NCI-H226 (cell line): ENCODE measurements around the gene RBCK1.
"Not testable (repeated sequence)": the region's sequence is repeated elsewhere in the genome, so short reads cannot be mapped to it uniquely, and the experiment has no call there.

Experiments
- DNase-seq: peaks from one replicate; pipeline ENCODE4 v3.0.0-alpha.2; 2015

The RBCK1 gene

DNA sequence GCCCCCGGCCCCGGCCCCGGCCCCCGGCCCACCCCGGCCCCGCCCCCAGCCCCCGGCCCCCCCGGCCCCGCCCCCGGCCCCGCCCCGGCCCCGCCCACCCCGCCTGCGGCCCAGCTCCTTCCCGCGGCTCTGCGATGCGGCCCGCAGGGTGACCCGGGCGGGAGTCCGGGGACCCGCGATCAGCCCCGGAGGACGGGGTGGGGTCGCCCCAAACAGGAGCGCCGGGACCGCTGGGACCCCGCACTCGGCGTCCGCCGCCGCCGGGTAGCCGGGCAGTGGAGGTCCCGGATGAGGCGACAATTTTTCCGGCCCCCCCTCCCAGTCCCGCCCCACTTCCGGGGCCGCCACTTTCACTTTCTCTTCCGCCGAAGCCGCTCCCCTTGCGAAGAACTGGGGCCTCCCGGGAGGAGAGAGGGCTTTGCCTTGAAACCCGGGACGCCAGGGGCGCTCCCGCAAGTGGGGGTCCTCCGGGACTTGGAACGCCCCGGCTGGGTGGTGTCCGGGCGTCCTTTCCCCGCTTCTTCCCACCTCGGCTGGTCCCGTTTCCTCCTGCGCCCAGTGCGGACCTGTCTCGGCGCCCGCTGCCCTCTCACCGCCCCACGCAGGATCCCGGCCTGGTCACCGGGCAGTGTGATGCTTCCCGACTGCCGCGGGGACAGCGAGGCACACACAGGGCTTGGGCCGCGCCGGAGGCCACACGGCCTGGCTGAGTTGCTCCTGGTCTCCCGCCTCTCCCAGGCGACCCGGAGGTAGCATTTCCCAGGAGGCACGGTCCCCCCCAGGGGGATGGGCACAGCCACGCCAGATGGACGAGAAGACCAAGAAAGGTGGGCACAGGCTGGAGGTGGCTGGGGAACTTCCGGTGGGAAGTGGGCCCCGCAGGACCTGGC lies at the start of gene RBCK1:
Gene RBCK1 (plus strand): TSS at position 347 of the 890 bp plus-strand sequence. CDS start 459 bp downstream, at position 806.
- peak; percentile 39 for DNase-seq

DNA sequence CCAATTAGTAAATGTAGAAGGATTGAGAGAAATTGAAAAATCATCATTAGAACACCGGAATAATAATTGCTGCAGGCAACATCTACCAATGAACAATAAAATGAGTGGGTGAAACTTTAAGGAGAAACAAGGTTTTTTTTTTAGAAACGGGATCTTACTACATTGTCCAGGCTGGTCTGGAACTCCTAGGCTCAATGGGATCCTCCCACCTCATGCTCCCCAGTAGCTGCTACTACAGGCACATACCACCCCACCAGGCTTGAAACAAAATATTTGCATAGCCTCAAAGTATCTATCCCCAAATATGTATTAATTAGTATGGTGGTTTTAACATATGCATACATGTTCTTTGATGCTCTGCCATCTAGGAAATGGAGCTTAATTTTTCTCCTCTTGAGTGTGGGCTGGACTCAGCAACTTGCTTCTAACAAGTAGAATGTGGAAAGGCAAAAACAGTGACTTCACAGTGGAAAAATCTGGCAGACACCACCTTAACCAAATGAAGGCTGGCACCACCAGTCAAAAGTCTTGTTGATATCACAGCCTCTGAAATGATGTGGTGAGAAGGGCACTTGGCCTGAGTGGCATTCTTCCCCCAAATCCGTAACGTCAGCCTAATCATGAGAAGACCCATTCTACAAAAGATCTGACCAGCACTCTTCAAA lies 49.1 kb upstream of the RBCK1 start:
- DNase-seq = peak; percentile 76

GRCh38 chr20:361561-361960 lies 46.5 kb upstream of the RBCK1 start:
- no peak for DNase-seq

DNA sequence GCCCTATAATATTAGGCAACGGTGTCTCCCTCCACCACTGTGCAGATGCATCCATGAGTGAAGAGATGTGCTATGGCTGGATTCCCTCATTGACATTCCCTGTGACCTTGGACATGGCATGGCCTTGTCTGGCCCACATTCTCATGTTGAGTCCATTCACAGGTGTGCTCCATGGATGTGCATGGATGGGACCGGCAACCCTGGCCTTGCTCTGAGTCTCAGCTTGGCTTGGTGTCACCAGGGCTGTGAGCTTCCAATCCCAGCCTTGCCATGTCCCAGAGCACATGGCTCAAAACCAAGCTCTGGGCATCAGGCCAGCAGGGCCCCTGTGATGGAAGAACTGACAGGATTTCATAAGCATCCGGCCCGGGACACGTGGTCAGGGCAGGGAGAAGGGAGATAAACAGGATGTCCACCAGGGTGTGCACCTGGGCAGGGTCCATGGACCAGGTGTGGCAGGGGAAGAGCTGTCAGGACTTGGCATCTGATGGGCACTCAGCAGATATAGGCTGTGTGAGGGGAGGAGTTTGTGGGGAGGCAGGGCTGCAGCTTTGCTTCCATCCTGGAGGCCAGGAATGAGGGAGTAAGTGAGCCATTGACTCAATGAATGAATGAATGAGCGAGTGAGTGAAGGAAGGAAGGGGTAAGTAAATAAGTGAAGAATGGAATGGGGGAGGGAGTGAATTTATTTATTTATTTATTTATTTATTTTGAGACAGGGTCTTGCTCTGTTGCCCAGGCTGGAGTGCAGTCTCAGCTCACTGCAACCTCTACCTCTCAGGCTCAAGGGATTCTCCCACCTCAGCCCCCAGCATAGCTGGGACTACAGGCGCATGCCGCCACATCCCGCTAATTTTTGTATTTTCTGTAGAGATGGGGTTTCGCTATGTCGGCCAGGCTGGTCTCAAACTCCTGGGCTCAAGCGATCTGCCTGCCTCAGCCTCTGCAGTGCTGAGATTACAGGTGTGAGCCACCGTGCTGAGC lies 45.5 kb upstream of the RBCK1 start:
- DNase-seq = peak; percentile 72

DNA sequence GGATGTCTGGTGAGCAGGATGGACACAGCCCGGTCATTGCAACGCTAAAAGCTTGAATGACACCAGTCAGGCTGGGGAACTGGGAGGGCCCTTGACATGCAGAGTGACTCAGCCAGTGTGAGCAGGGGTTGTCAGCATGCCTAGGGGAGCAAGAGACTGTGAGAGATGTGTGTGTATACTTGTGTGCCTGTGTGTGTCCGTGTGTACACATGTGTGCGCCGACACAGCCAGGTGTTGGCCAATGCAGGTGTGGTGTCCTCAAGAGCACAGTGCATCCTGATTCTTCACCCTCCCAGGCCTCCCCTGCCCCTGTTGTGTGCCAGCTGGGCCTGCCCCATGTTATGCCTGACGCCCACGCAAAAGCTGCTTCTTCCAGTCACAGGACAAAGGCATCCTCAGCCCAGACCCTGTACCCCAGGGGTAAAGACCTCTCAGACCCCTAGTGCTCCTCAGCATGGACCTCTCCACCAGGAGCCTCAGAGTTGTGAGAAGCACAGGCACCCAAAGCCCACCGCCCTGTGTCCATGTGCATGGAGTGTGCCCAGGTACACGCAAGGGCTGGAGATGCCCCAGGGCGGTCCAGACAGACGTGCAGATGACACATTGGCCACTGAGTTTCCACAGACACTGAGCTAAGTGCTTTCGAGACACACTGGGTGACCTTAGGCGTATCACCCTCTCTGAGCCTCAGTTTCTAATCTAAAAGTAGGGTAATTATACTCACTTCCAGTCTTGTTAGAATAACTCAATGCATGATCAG lies 44.6 kb upstream of the RBCK1 start:
- no peak for DNase-seq

DNA sequence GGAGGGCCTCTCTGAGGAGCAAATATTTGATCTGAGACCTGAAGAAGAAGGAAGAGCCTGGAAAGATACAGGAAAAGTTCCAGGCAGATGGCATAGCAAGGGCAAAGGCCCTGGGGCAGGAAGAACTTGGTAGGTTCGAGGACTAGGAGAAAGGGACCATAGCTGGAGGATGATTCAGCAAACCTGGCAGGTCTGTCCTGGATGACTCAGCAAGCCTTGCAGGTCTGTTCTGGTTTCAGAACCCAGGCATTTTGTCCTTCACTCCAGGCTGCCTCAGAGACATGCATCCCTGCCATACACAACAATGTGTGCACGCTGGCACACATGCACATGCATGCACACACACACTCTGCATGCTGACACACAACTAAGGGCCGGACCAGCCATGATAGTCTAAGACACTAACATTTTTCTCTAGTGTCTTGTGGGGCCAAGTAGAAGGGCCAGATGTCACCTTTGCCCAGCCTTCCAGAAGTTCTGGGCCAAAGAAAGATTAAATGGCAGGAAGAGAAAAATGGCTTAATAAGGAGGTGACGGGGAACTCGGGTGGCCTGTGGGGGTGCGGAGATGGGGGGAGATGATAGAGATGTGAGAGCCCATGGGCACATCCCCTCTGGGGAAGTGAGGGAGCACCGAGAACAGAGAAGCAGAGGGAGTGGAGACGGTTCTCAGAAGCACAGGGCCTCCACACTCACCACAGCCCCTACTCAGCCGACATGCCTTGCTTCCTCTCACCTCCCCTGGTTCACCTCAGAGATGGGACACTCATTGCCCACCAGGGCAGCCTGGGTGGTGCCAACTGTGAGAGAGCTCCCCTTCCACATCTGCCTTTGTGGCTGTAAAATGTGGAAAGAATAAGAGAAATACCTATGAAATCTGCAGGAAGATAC lies 42.9 kb upstream of the RBCK1 start:
- DNase-seq = no peak

- DNase-seq = no peak
These were observed 41.9 kb upstream of the RBCK1 start for GRCh38 chr20:366041-366718.

GRCh38 chr20:366719-367485 lies 41.2 kb upstream of the RBCK1 start:
- DNase-seq = no peak

DNA sequence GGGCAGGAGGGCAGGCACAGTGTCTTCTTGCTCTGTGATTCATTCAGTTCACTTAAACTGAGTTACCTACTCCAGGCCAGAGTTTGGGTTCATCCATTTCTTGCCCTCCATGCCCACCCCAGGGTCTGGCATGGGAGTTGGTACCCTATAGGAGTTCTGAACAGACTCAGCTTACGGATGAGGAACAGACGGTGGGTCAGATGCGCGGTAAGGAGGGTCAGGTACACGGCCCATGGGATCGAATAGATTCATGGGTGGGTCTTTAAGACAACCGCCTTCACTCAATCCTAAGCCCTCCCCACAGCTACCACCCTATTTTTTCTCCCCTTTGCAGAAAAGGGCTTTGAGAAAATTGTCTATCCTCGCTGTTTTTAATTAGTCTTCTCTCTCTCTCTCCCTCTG lies 40.6 kb upstream of the RBCK1 start:
- DNase-seq = no peak

DNA sequence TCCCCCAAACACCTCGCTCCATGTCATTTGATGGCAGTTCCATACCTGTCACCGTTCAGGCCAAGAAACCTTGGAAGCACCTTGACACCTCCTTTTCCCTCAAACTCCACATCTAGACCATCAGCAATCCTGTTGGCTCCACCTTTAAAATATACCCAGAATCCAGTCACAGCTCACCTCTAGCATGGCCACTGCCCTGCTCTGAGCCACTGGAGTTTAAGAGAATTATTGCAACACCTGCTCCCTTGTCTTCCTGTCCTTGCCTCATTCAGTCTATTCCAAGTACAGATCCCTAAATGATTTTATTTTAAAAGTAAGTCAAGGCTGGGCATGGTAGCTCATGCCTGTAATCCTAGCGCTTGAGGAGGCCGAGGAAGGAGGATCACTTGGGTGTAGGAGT lies 39.2 kb upstream of the RBCK1 start:
- no peak for DNase-seq

GRCh38 chr20:370151-370600 lies 37.9 kb upstream of the RBCK1 start:
- DNase-seq = no peak

- no peak for DNase-seq
These were observed 36.9 kb upstream of the RBCK1 start for GRCh38 chr20:370977-371754.

DNA sequence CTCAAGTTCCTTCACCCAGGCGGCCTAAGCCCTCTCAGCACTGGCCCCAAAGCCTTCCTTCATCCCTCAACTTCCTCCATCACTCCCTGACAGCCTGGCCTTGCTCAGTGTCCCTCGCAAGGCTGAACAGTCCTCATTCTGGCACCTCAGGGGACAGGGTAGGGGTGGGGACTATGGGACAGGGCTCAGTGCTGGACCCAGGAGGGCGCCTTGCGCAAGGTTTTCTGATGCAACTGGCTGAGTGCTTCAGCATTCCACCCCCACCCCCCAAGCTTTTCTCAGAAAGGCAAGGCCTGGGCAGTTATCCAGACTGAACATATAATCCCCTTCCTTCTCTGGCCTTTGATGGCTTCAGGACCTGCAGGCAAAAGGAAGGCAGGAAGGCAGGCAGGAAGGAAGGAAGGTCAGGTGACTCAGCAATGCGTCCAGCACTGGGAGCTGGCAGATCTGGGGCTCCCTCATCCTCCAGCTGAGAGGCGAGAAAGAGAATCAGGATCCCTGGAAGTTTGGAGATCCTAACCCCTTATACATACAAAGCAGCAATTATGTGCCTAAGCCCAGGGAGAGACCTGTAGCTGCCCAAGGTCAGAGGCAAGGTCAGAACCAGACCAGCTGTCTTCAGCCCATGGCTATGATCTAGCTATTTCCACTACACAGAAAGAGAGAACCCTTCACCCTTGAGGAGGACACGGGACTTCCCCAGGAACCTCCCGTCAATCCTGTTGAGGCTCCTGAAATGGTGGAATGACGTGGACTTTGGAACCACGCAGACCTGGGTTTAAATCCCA lies 36.1 kb upstream of the RBCK1 start:
- DNase-seq = peak; percentile 82

- not testable (repeated sequence) for DNase-seq
These were observed 35.5 kb upstream of the RBCK1 start for GRCh38 chr20:372543-373082.

GRCh38 chr20:373171-373890 lies 34.8 kb upstream of the RBCK1 start:
- DNase-seq = peak; percentile 87

- no peak for DNase-seq
These were observed 32.7 kb upstream of the RBCK1 start for GRCh38 chr20:375265-375889.
